Medulla oblongata (tissue), 1 donor: Measurements from ENCODE around the gene GRWD1.

Experiments used
- DNase-seq: peaks from one replicate; pipeline ENCODE4 v3.0.0-alpha.2; 2015; ENCODE audit errors: extremely low spot score

The GRWD1 gene

GRCh38 chr19:48445606-48446481 is at the start of gene GRWD1:
GRWD1 (plus strand) TSS chr19:48445983; CDS start chr19:48446006, 23 bp downstream.
- peak; percentile 96 for DNase-seq

- no peak for DNase-seq
Measured at GRCh38 chr19:48396016-48396823, 49.6 kb upstream of the GRWD1 start.

GRCh38 chr19:48396824-48397176 is 49.0 kb upstream of the GRWD1 start:
- DNase-seq = no peak

GRCh38 chr19:48397263-48398101 is 48.3 kb upstream of the GRWD1 start:
- DNase-seq = no peak

- no peak for DNase-seq
Measured at GRCh38 chr19:48398102-48398374, 47.7 kb upstream of the GRWD1 start.

- peak; percentile 16 for DNase-seq
Measured at GRCh38 chr19:48398375-48399235, 47.2 kb upstream of the GRWD1 start.

- no peak for DNase-seq
Measured at GRCh38 chr19:48400018-48400742, 45.6 kb upstream of the GRWD1 start.

- no peak for DNase-seq
Measured at GRCh38 chr19:48401287-48401686, 44.5 kb upstream of the GRWD1 start.

GRCh38 chr19:48403606-48404005 is 42.2 kb upstream of the GRWD1 start:
- peak; percentile 64 for DNase-seq

GRCh38 chr19:48405010-48405659 is 40.6 kb upstream of the GRWD1 start:
- no peak for DNase-seq

- no peak for DNase-seq
Measured at GRCh38 chr19:48405850-48406249, 39.9 kb upstream of the GRWD1 start.

GRCh38 chr19:48413879-48414587 is 31.8 kb upstream of the GRWD1 start:
- no peak for DNase-seq

GRCh38 chr19:48415395-48415794 is 30.4 kb upstream of the GRWD1 start:
- peak; percentile 66 for DNase-seq

- no peak for DNase-seq
Measured at GRCh38 chr19:48415806-48416221, 30.0 kb upstream of the GRWD1 start.

GRCh38 chr19:48417421-48417820 is 28.4 kb upstream of the GRWD1 start:
- DNase-seq = no peak

- DNase-seq = no peak
Measured at GRCh38 chr19:48418317-48419064, 27.3 kb upstream of the GRWD1 start.

GRCh38 chr19:48419158-48419920 is 26.4 kb upstream of the GRWD1 start:
- DNase-seq = peak; percentile 62

- DNase-seq = no peak
Measured at GRCh38 chr19:48421548-48421947, 24.2 kb upstream of the GRWD1 start.
